ENCODE data around the gene ARL6IP5. TPM values are rescaled to one million over a fixed set of nuclear protein-coding genes. Genes with fewer than 3 reads are reported as not detected.

The ARL6IP5 gene
- total RNA-seq (2014; rRNA removed; shearing (Covaris generic)), result 19.0 and 20.9 TPM in 2 replicates

DNA sequence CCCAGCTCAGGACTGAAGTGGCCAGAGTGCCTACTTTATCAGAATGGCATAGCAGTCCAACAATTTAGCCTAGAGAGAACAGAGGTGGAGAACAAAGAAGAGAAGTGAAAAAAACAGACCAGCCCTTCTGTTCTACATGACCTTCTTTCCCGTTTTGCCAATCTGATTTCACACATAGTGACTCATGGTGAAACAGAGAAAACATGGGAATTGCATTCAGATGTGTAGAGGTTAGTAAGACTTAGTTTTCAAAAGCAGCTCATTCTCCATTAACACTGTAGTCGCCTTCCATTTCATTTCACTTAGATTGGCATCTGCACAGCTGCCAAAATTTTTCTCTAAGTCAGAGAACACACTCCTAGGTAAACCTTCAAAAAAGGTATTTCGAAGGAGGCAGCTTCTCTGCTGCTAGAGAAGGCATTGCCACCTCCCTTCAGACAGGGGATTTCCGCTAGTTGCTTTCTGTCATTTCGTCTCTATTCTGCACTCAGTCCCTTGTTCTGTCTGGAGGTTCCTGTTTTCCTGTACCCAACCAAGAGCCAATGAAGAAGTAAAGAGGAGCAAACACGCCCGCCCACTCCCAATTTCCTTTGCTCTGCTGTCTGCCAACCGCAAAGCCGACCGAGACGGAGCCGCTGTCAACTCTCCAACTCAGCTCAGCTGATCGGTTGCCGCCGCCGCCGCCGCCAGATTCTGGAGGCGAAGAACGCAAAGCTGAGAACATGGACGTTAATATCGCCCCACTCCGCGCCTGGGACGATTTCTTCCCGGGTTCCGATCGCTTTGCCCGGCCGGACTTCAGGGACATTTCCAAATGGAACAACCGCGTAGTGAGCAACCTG, at the start of gene ARL6IP5:
ARL6IP5 (plus strand) TSS at position 612 of the 842 bp plus-strand sequence; CDS start at position 723, 111 bp downstream.
- H3K4me3 ChIP-seq (ENCODE audit: insufficient read depth, low read depth, low read length), result peak within 1 kb of the TSS; percentile 88
- no peaks in the 10 kb centered on the region for H3K36me3 ChIP-seq (replicated peaks; ENCODE audit: control insufficient read depth, insufficient read depth, low read length)
- no peaks in the 10 kb centered on the region for H3K27me3 ChIP-seq (ENCODE audit: control insufficient read depth, insufficient read depth, low read length)
- peak; percentile 84 for DNase-seq

DNA sequence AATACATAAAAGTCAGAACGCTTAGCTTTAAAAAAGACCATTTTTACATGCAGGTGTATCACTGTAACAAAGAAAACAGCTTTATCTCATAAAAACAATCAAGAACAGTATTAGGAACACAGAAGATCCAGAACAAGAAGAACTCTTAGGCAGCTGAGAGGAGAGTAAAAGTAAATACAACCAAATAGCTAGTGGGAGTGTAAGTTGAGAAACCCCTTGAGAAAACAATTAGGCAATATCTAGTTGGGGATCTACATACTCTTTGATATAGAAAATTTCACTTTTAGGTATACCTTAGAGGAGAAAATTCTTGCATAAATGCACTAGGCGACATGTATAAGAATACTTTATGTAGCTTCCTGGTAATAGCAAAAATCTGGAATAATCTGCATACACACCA, 40.1 kb upstream of the ARL6IP5 start:
- DNase-seq, result no peak
- Histone ChIP-seq H3K4me3 (ENCODE audit: insufficient read depth, low read depth, low read length) (no peak overlapping the region), H3K27me3 (ENCODE audit: control insufficient read depth, insufficient read depth, low read length) (no peaks in the 10 kb centered on the region), H3K36me3 (replicated peaks; ENCODE audit: control insufficient read depth, insufficient read depth, low read length) (peaks cover 6% of the 10 kb centered on the region)

GRCh38 chr3:69048990-69049389, 35.7 kb upstream of the ARL6IP5 start:
- Histone ChIP-seq H3K4me3 (ENCODE audit: insufficient read depth, low read depth, low read length) (no peak overlapping the region), H3K36me3 (replicated peaks; ENCODE audit: control insufficient read depth, insufficient read depth, low read length) (peaks cover 2% of the 10 kb centered on the region), H3K27me3 (ENCODE audit: control insufficient read depth, insufficient read depth, low read length) (no peaks in the 10 kb centered on the region)
- DNase-seq, result no peak

DNA sequence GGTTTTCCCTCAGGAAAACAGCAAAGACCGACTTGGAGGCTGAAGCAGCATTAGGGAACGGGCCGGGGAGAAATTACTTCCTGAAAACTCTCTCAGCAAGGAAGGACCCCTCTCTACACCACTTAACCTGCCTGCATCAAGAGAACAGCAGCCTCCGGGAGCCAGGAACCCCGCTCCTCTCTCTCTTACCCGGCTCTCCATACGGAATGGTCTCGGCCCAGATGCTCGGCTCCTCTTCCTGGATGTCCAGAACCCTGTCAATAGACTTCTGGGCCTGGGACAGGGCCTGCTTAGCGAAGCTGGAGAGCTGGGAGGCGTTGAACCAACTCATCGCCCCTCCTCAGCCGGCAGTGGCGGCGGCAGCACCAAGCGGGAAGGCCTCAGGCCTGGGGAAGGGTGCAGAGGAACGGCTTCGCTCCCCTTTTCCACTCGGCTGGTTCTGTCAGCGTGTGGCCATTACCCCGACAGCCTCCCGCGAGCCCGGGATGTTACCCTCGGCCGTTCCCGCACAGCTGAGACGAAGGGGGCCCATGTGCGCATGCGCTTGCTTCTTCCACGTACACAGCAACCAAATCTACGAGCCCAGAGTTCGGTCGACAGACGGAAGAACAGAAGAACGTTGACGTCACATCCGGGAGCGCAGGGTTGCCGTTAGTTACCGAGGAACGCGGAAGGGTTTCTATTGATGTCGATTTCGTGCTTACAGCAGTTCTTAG, 32.8 kb upstream of the ARL6IP5 start, which contains the start of gene TMF1:
TMF1 (minus strand) TSS at position 578 of the 716 bp plus-strand sequence; CDS start at position 331, 247 bp downstream.
- H3K27me3 ChIP-seq (ENCODE audit: control insufficient read depth, insufficient read depth, low read length), result no peaks in the 10 kb centered on the region
- H3K36me3 ChIP-seq (replicated peaks; ENCODE audit: control insufficient read depth, insufficient read depth, low read length), result peaks cover 7% of the 10 kb centered on the region
- H3K4me3 ChIP-seq (ENCODE audit: insufficient read depth, low read depth, low read length), result peak within 1 kb of the TSS; percentile 91
- peak; percentile 90 for DNase-seq

- no peak for DNase-seq
- peak overlapping the region; percentile 91 for H3K4me3 ChIP-seq (ENCODE audit: insufficient read depth, low read depth, low read length)
- peaks cover 9% of the 10 kb centered on the region for H3K36me3 ChIP-seq (replicated peaks; ENCODE audit: control insufficient read depth, insufficient read depth, low read length)
- H3K27me3 ChIP-seq (ENCODE audit: control insufficient read depth, insufficient read depth, low read length), result no peaks in the 10 kb centered on the region
Observed at GRCh38 chr3:69052472-69052898, 32.3 kb upstream of the ARL6IP5 start.

DNA sequence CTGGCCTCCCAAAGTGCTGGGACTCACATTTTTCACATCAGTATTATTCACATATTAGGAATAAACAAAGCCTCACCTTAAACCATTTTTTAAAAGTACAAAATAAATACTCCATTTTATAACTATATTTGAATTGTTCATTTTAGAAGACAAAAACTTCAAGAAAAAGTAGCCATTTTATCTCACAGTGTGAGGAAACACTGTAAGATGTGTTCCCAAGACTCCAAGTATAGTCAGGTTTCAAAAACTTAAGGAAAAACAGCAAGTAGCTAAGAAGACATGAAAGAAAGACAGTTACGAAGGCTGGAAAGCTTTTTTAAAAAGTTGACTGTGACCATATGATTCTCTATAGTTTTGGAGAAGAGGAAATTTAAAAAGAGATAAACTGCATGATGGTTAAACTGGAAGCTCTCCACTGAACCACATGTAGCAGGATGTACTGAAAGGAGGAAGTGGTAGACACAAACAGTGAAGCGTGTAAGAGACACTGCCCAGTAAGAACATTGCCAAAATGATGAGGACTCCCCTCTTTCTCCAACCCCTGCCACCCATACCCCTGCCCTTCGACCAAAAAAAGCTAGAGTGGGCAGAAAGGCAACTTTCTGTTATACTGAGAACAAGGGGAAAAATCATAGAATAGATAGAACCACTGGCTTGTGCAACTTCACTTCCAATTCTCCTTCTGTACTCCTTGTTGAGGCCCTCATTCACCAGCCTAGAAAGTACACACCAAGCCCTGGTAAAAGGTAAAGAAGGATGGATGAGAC, 26.4 kb upstream of the ARL6IP5 start:
- peaks cover 23% of the 10 kb centered on the region for H3K36me3 ChIP-seq (replicated peaks; ENCODE audit: control insufficient read depth, insufficient read depth, low read length)

GRCh38 chr3:69058947-69059224, 25.9 kb upstream of the ARL6IP5 start:
- DNase-seq, result no peak
- peaks cover 23% of the 10 kb centered on the region for H3K36me3 ChIP-seq (replicated peaks; ENCODE audit: control insufficient read depth, insufficient read depth, low read length)

More for the DNA sequence above, 26.4 kb upstream of the ARL6IP5 start:
- no peak overlapping the region for H3K4me3 ChIP-seq (ENCODE audit: insufficient read depth, low read depth, low read length)
- DNase-seq, result no peak
- no peaks in the 10 kb centered on the region for H3K27me3 ChIP-seq (ENCODE audit: control insufficient read depth, insufficient read depth, low read length)

GRCh38 chr3:69059688-69060087, 25.0 kb upstream of the ARL6IP5 start:
- H3K4me3 ChIP-seq (ENCODE audit: insufficient read depth, low read depth, low read length), result no peak overlapping the region
- DNase-seq, result no peak
- H3K36me3 ChIP-seq (replicated peaks; ENCODE audit: control insufficient read depth, insufficient read depth, low read length), result peaks cover 23% of the 10 kb centered on the region
- H3K27me3 ChIP-seq (ENCODE audit: control insufficient read depth, insufficient read depth, low read length), result no peaks in the 10 kb centered on the region

More at GRCh38 chr3:69058947-69059224, 25.9 kb upstream of the ARL6IP5 start:
- Histone ChIP-seq H3K4me3 (ENCODE audit: insufficient read depth, low read depth, low read length) (no peak overlapping the region), H3K27me3 (ENCODE audit: control insufficient read depth, insufficient read depth, low read length) (no peaks in the 10 kb centered on the region)

DNA sequence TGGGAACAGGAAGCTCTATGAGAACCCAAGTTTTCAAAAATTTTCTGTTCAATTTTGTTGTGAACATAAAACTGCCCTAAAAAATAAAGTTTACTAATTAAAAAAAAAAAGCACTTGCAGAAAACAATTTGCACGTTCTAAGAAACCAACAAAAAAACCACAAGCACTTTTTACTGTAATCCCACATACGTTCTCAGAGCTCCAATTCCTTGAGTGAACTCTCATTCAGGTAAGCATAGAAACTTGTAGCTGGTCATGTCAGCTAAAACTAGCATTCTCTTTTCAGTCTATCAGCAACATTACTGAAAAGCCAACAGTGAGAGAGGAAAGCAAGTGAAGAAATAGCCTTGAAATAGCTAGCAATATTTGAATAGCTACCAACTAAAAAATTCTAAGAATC, 21.1 kb upstream of the ARL6IP5 start:
- Histone ChIP-seq H3K36me3 (replicated peaks; ENCODE audit: control insufficient read depth, insufficient read depth, low read length) (peaks cover 15% of the 10 kb centered on the region), H3K27me3 (ENCODE audit: control insufficient read depth, insufficient read depth, low read length) (no peaks in the 10 kb centered on the region), H3K4me3 (ENCODE audit: insufficient read depth, low read depth, low read length) (no peak overlapping the region)
- no peak for DNase-seq

DNA sequence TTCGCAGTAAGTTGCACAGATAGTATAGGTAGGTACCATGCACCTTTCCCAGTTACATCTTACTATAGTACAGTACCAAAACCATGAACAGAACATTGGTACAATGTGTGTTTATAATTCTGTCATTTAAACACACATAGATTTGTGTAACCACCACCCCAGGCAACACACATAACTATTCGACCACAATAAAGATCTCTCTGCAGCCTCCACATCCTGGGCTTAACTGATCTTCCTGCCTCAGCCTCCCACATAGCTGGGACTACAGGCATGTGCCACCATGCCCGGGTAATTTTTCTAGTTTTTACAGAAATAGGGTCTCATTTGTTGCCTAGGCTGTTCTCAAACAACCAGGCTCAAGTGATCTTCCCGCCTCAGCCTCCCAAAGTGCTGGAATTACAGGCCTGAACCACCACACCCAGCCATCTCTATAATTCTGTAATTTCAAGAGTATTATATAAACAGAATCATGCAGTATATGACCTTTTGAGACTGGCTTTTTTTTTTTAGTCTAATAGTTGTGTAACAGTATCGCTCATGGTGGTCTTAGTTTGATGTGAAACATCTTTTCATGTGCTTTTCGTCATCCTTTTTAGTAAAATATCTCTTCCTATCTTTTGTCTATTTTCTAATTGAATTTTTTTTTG, 19.3 kb upstream of the ARL6IP5 start:
- peaks cover 11% of the 10 kb centered on the region for H3K36me3 ChIP-seq (replicated peaks; ENCODE audit: control insufficient read depth, insufficient read depth, low read length)
- no peaks in the 10 kb centered on the region for H3K27me3 ChIP-seq (ENCODE audit: control insufficient read depth, insufficient read depth, low read length)
- no peak overlapping the region for H3K4me3 ChIP-seq (ENCODE audit: insufficient read depth, low read depth, low read length)
- DNase-seq, result no peak

- no peak for DNase-seq
- Histone ChIP-seq H3K36me3 (replicated peaks; ENCODE audit: control insufficient read depth, insufficient read depth, low read length) (peaks cover 5% of the 10 kb centered on the region), H3K27me3 (ENCODE audit: control insufficient read depth, insufficient read depth, low read length) (no peaks in the 10 kb centered on the region), H3K4me3 (ENCODE audit: insufficient read depth, low read depth, low read length) (no peak overlapping the region)
Observed at GRCh38 chr3:69066121-69066520, 18.6 kb upstream of the ARL6IP5 start.

- Histone ChIP-seq H3K27me3 (ENCODE audit: control insufficient read depth, insufficient read depth, low read length) (no peaks in the 10 kb centered on the region), H3K36me3 (replicated peaks; ENCODE audit: control insufficient read depth, insufficient read depth, low read length) (no peaks in the 10 kb centered on the region; the same call in none of the 2 replicates), H3K4me3 (ENCODE audit: insufficient read depth, low read depth, low read length) (no peak overlapping the region)
- no peak for DNase-seq
Observed at GRCh38 chr3:69072928-69073327, 11.8 kb upstream of the ARL6IP5 start.

- peak; percentile 80 for DNase-seq
- Histone ChIP-seq H3K36me3 (replicated peaks; ENCODE audit: control insufficient read depth, insufficient read depth, low read length) (no peaks in the 10 kb centered on the region), H3K4me3 (ENCODE audit: insufficient read depth, low read depth, low read length) (peak overlapping the region; percentile 81), H3K27me3 (ENCODE audit: control insufficient read depth, insufficient read depth, low read length) (no peaks in the 10 kb centered on the region)
Observed at GRCh38 chr3:69079269-69080159, 5.2 kb upstream of the ARL6IP5 start.

Data from H7 (cell line).